ENCODE measurements around the gene NBAS. TPM values are rescaled to one million over a fixed set of nuclear protein-coding genes. Genes with fewer than 3 reads are reported as not detected.

The NBAS gene
- total and polyA plus RNA-seq, 10 of the 15 experiments (the other 5 are each of a cell fraction or from before 2014, with no cell fraction given): 4.3 to 32.7 (median 20.8) TPM

GRCh38 chr2:15189216-15189615 is 371.9 kb downstream of the NBAS start:
- CTCF ChIA-PET: no interaction called here
- intact Hi-C loops (cut with micrococcal nuclease; ENCODE audit: unreplicated experiment): no loop called here
- H3K4me1 ChIP-seq (ENCODE audit: control insufficient read depth, insufficient read depth, low read length): no peaks in the 10 kb centered on the region
- H4K20me1 ChIP-seq (ENCODE audit: control insufficient read depth, insufficient read depth): no peaks in the 10 kb centered on the region
- no peak overlapping the region for H2AFZ ChIP-seq (ENCODE audit: control insufficient read depth, low read depth, low read length)
- no peak overlapping the region for H3K9ac ChIP-seq (ENCODE audit: control insufficient read depth, insufficient read depth, low read length)
- SMC1A ChIA-PET (ENCODE audit: uncharacterized antibody, unreplicated experiment): no interaction called here
- POLR2A ChIA-PET: no interaction called here
- H3K79me2 ChIP-seq (ENCODE audit: control insufficient read depth, insufficient read depth, low read length): no peaks in the 10 kb centered on the region
- RAD21 ChIA-PET (ENCODE audit: unreplicated experiment): no interaction called here
- no peaks in the 10 kb centered on the region for H3K27me3 ChIP-seq (replicated peaks in 1 of 2; ENCODE audit: control insufficient read depth in 2 of 2, insufficient read depth in 2 of 2, low read length in 1 of 2)
- WGBS (ENCODE audit: insufficient coverage, insufficient replicate concordance, low lambda C conversion rate, missing lambda C conversion rate): 82% methylated on average over 2 of the region's 2 CpGs
- BruUV-seq (replicated peaks): no TSS peak
- no peaks in the 10 kb centered on the region for H3K9me3 ChIP-seq (replicated peaks; ENCODE audit: control insufficient read depth, insufficient read depth, low read length)
- ATAC-seq (no peak), DNase-seq (ENCODE audit: low read depth, low spot score) (no peak), FAIRE-seq (no peak)
- no peak for TF ChIP-seq ELK1 (IDR thresholded peaks at IDR 0.05; ENCODE audit: low read depth, low read length)
- no peak for TF ChIP-seq GATAD2B (conservative IDR thresholded peaks at IDR 0.05; ENCODE audit: low read depth)
- no peak for TF ChIP-seq RELB (IDR thresholded peaks at IDR 0.05; ENCODE audit: low read depth)
- TF ChIP-seq TCF12 (IDR thresholded peaks at IDR 0.05; ENCODE audit: low read depth, low read length): no peak
- no peak for TF ChIP-seq PKNOX1 (IDR thresholded peaks at IDR 0.05)
- TF ChIP-seq TARDBP (IDR thresholded peaks at IDR 0.05; ENCODE audit: borderline replicate concordance): no peak
- no peak for TF ChIP-seq NR2C1 (IDR thresholded peaks at IDR 0.05)
- no peak for TF ChIP-seq TCF7 (IDR thresholded peaks at IDR 0.05; ENCODE audit: borderline replicate concordance)
- TF ChIP-seq BMI1 (IDR thresholded peaks at IDR 0.05; ENCODE audit: borderline replicate concordance): no peak
- TF ChIP-seq SREBF1 (IDR thresholded peaks at IDR 0.05; ENCODE audit: low read length): no peak
- TF ChIP-seq NR2F1 (conservative IDR thresholded peaks at IDR 0.05): no peak
- no peak for TF ChIP-seq HDAC2 (IDR thresholded peaks at IDR 0.05)
- no peak for TF ChIP-seq SPI1 (IDR thresholded peaks at IDR 0.05; ENCODE audit: borderline replicate concordance, insufficient read depth, low read depth, low read length)
- TF ChIP-seq USF2 (IDR thresholded peaks at IDR 0.05; ENCODE audit: borderline replicate concordance, low read depth, low read length): no peak
- H3K4me2 ChIP-seq (ENCODE audit: control insufficient read depth, insufficient read depth): no peak overlapping the region
- in situ Hi-C loops (cut with MboI): no loop called here
- no peaks in the 10 kb centered on the region for H3K36me3 ChIP-seq (ENCODE audit: control insufficient read depth in 2 of 2, insufficient read depth in 2 of 2, low read length in 1 of 2)
- H3K4me3 ChIP-seq: no peak overlapping the region
- H3K27ac ChIP-seq (ENCODE audit: control insufficient read depth, insufficient read depth): no peak overlapping the region

Data from GM12878 (cell line).